ENCODE data around the gene PMS1. TPM values are rescaled to one million over a fixed set of nuclear protein-coding genes. Genes with fewer than 3 reads are reported as not detected.

PMS1 gene
- total and polyA plus RNA-seq, 2 donors (not counting 3 experiments of a cell fraction or from before 2014, with no cell fraction given) = 6.6 to 27.8 TPM

- Histone ChIP-seq H3K9me3 (replicated peaks; ENCODE audit: control insufficient read depth, insufficient read depth, low read length) (no peaks in the 10 kb centered on the region), H3K9ac (replicated peaks; ENCODE audit: extremely low read depth, insufficient read depth, low read length) (no peak overlapping the region), H3K27me3 (ENCODE audit: control insufficient read depth in 2 of 2, insufficient read depth in 2 of 2, low read length in 2 of 2) (no peaks in the 10 kb centered on the region), H3K36me3 (ENCODE audit: control insufficient read depth in 2 of 2, extremely low read depth in 1 of 2, insufficient read depth in 2 of 2, low read length in 2 of 2) (no peaks in the 10 kb centered on the region), H3K4me3 (replicated peaks in 1 of 3; ENCODE audit: insufficient read depth in 1 of 3, low read depth in 1 of 3, low read length in 3 of 3) (no peak overlapping the region), H3K79me2 (ENCODE audit: control insufficient read depth, insufficient read depth, low read length) (no peaks in the 10 kb centered on the region), H2AFZ (ENCODE audit: low read depth, low read length) (no peak overlapping the region), H3K4me1 (ENCODE audit: control insufficient read depth, extremely low read depth, insufficient read depth, low read length) (no peaks in the 10 kb centered on the region), H3K9me1 (replicated peaks; ENCODE audit: control insufficient read depth, extremely low read depth, insufficient read depth, low read length) (no peaks in the 10 kb centered on the region), H3K4me2 (ENCODE audit: insufficient read depth, low read length) (no peak overlapping the region), H3K27ac (ENCODE audit: insufficient read depth, low read depth, low read length) (no peak overlapping the region), H4K20me1 (replicated peaks; ENCODE audit: control insufficient read depth, extremely low read depth, insufficient read depth, low read length) (no peaks in the 10 kb centered on the region)
- POLR2A ChIA-PET = no interaction called here
- intact Hi-C loops (cut with micrococcal nuclease) (no loop called here), dilution Hi-C loops (cut with MboI; ENCODE audit: extremely low pct_ligation_motif_present, low sequenced_read_pairs) (no loop called here)
- FAIRE-seq = no peak
- BruUV-seq (replicated peaks) = no TSS peak
- CTCF ChIA-PET = no interaction called here
- no peak for DNase-seq (ENCODE audit: low read depth, low spot score)
- TF ChIP-seq POLR2AphosphoS5 (IDR thresholded peaks at IDR 0.05; ENCODE audit: insufficient read depth, low read depth, low read length) (no peak), EZH2 (IDR thresholded peaks at IDR 0.05; ENCODE audit: borderline replicate concordance, low read depth, low read length, severe bottlenecking) (no peak), POLR2A (IDR thresholded peaks at IDR 0.05; ENCODE audit: low read depth, low read length) (no peak), FOS (IDR thresholded peaks at IDR 0.05; ENCODE audit: borderline replicate concordance, insufficient read depth, low read length) (no peak), CTCF (IDR thresholded peaks at IDR 0.05; ENCODE audit: extremely low read depth in 1 of 2, insufficient read depth in 1 of 2, low read depth in 1 of 2, low read length in 2 of 2) (no peak), JUN (IDR thresholded peaks at IDR 0.05; ENCODE audit: borderline replicate concordance, insufficient read depth, insufficient read length, low read depth) (no peak), MYC (IDR thresholded peaks at IDR 0.05; ENCODE audit: low read depth, low read length) (no peak), GATA2 (IDR thresholded peaks at IDR 0.05; ENCODE audit: insufficient read depth, insufficient read length, low read depth, low read length) (no peak)
- TF ChIP-seq, protein P1, sequence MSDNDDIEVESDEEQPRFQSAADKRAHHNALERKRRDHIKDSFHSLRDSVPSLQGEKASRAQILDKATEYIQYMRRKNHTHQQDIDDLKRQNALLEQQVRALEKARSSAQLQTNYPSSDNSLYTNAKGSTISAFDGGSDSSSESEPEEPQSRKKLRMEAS (IDR thresholded peaks at IDR 0.05; ENCODE audit: insufficient read depth, insufficient read length) = no peak
These were observed 75.9 kb downstream of the PMS1 start for GRCh38 chr2:189860161-189860560.

All from endothelial cell of umbilical vein (primary cell).